ENCODE data around the gene AKAP7. TPM values are rescaled to one million over a fixed set of nuclear protein-coding genes. Genes with fewer than 3 reads are reported as not detected.
"Not testable (repeated sequence)": the region's sequence is repeated elsewhere in the genome, so short reads cannot be mapped to it uniquely, and the experiment has no call there.

The AKAP7 gene
- total RNA-seq, 1 donor = 4.7 TPM

DNA sequence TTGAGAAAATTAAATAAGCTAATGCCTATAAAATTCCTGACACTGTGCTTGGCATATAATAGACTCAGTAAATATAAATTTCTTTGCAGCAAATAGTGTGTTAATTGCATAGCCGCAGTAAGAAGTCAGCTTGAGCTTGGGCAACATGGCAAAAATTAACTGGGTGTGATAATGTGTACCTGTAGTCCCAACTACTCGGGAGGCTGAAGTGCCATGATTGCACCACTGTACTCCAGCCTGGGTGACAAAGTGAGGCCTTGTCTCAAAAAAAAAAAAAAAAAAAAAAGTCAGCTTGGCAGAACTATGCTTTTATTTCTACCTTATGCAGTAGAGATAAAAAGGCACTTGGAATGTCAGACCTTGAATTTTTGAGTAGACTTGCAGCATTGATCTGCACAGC, 121.8 kb downstream of the AKAP7 start:
- no peak overlapping the region for H3K4me3 ChIP-seq (ENCODE audit: low read depth, low read length)
- no peak for DNase-seq (ENCODE audit: low read depth)
- TF ChIP-seq CTCF (IDR thresholded peaks at IDR 0.05; ENCODE audit: insufficient read depth, low read depth, low read length) = no peak

DNA sequence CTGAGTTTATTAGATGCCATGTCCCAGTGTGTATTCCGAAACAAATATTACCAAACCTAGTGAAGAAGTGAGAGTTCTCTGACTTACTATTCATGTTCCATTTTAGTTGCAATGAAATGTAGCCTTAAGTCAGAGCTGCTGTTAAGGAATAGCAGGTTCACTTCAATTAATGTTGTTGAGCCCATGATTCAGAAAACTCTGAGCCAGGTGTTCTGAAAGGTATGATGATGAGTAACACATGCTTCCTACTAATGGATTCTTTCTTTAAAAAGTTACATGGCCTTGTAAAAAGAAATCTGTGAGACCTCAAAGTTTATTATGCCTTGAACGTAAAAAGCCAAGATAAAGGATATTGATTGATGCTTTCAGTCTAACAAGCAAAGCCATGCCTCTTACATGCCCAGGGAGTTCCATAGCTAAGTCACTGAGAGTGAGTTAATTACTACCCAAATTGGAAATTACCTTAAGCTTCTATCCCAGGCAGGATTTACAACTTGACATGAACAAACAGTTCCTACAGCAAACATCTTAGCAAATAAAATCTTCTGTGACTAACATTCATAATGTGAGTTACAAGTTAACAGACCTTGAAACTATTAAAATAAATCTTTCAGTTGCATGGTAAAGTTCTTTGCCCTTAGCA, 122.9 kb downstream of the AKAP7 start:
- no peak for DNase-seq (ENCODE audit: low read depth)
- TF ChIP-seq CTCF (IDR thresholded peaks at IDR 0.05; ENCODE audit: insufficient read depth, low read depth, low read length) = no peak
- no peak overlapping the region for H3K4me3 ChIP-seq (ENCODE audit: low read depth, low read length)

- DNase-seq (ENCODE audit: low read depth) = peak; percentile 38
- no peak overlapping the region for H3K4me3 ChIP-seq (ENCODE audit: low read depth, low read length)
- no peak for TF ChIP-seq CTCF (IDR thresholded peaks at IDR 0.05; ENCODE audit: insufficient read depth, low read depth, low read length)
Observed at GRCh38 chr6:131258816-131259476, 123.7 kb downstream of the AKAP7 start.

GRCh38 chr6:131260960-131261359, 125.7 kb downstream of the AKAP7 start:
- not testable (repeated sequence) for DNase-seq (ENCODE audit: low read depth)

GRCh38 chr6:131262060-131262459, 126.8 kb downstream of the AKAP7 start:
- no peak overlapping the region for H3K4me3 ChIP-seq (ENCODE audit: low read depth, low read length)
- no peak for DNase-seq (ENCODE audit: low read depth)
- TF ChIP-seq CTCF (IDR thresholded peaks at IDR 0.05; ENCODE audit: insufficient read depth, low read depth, low read length) = no peak

More at GRCh38 chr6:131260960-131261359, 125.7 kb downstream of the AKAP7 start:
- H3K4me3 ChIP-seq (ENCODE audit: low read depth, low read length) = not testable (repeated sequence)

DNA sequence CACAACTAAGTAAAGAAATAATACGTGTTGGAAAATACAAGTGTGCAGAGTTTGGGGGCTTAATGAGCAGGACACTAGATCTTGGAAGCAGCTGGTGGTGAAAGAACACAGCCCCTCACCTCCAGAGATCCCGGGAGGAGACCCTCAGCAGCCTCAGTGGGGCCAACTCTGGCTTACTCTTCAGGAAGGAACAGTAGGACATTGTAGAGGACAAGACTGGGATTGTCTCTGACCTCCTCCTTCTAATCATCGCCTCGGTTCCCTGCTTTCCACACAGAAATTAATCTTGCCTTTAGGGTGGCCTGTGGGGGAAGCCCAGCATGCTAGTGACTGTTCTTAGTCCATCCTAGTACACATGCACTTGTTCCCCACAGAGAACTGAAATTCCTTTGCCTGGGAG, 130.7 kb downstream of the AKAP7 start:
- DNase-seq (ENCODE audit: low read depth) = no peak
- H3K4me3 ChIP-seq (ENCODE audit: low read depth, low read length) = no peak overlapping the region
- TF ChIP-seq CTCF (IDR thresholded peaks at IDR 0.05; ENCODE audit: insufficient read depth, low read depth, low read length) = no peak

GRCh38 chr6:131268303-131268702, 133.0 kb downstream of the AKAP7 start:
- DNase-seq (ENCODE audit: low read depth) = no peak
- H3K4me3 ChIP-seq (ENCODE audit: low read depth, low read length) = no peak overlapping the region
- TF ChIP-seq CTCF (IDR thresholded peaks at IDR 0.05; ENCODE audit: insufficient read depth, low read depth, low read length) = no peak
